HG03432 (cell line): ENCODE measurements around the gene MIPEP.

Experiments used
- ATAC-seq: cut with Tn5 transposase; IDR thresholded peaks from one replicate; pipeline ENCODE4 v1.9.1; 2021; ENCODE audit warnings: mild to moderate bottlenecking, moderate library complexity; ENCODE audit not compliant: unreplicated experiment

Gene MIPEP

DNA sequence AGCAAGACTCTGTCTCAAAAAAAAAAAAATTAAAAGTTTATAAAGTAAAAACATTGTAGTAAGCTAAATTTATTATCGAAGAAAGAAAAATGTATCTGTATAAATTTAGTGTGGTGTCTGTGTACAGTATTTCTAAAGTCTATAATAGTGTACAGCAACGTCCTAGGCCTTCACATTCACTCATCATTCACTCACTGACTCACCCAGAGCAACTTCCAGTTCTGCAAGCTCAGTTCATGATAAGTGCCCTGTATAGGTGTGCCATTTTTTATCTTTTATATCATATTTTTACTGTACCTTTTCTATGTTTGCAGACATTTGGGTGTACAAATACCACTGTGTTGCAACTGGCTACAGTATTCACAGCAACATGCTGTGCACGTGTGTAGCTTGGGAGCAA lies 200.9 kb downstream of the MIPEP start:
- ATAC-seq: no peak

DNA sequence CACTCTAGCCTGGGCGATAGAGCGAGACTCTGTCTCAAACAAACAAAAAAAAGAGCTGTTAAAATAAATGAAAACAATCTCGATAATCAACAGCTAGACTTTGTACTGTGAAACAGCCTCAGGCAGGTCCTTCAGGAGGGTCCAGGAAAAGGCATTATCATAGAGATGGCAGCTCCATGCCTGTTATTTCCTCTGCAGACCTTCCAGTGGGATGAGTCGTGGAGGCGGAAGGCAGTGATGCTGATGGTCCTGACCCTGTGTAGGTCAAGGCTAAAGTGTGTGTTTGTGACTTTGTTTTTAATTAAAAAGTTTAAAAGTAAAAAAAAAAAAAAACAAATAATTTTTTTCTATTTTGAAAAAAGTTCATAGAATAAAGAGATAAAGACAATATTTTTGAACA lies 201.6 kb downstream of the MIPEP start:
- no peak for ATAC-seq

DNA sequence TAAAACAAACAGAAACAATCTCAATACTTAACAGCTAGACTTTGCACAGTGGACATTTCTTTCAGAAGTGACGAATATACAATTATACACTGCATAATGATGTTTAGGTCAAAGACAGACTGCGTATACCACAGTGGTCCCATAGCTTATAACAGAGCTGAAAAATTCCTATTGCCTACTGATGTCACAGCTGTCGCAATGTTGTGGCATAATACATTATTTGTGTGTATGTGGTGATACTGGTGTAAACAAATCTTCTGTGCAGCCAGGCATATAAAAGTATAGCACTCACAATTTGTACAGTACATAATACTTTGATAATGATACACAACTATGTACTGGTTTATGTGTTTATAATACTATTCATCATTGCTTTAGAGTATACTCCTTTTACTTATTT lies 202.3 kb downstream of the MIPEP start:
- no peak for ATAC-seq

DNA sequence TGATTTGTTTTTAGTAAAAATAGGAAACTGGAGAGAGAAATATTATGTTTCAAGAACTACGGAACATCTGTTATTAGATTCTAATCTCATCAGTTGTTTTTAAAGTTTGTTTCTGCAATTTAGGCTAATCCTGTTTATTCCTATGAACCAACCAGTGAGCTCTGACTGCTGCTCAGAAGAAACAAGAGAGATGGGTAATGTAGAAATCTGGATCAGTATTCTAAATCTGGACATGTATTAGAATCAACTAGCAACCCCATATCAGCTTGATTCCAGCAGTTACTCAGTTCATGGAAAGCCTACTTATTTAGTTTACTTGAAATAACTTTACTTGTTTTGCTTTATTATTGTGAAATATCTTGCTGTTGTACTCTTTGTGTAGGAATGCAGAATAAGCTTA lies 203.8 kb downstream of the MIPEP start:
- ATAC-seq: no peak

DNA sequence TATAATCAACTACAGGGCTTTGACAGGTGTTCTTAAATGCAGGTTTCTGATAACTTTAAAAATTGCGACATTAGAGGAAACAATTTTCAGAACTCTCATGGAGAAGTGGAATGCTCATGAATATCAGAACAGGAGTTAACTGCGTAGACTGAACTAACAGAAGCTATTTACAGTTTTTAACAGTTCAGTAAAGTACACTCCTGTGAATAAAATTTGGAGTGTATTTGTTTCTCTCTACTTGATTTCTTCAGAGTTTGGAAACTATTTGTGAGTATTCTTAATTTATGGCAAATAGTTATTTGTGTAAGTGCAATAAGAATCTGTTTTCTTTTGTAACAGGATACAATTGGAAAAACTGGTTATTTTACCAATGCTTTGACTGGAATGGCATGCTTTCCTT lies 204.6 kb downstream of the MIPEP start:
- no peak for ATAC-seq

DNA sequence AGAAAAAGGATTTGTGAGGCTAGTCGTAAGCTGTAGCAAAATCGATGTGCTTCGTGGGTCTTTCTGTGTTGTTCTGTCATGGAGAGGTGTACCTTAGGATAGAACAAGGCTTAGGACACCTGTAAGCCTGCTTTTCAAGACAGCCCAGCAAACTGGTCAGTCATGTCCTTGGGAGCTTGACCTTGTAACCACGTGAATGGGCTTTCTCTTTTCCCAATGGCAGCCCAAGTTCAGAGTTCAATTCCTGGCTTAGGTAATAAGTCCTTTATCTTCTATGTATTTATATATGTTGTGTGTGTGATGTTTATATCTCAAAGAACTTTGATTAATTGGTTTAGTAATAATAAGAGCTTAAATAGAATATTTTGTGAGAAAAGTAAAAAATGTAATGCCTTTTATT lies 206.1 kb downstream of the MIPEP start:
- no peak for ATAC-seq

DNA sequence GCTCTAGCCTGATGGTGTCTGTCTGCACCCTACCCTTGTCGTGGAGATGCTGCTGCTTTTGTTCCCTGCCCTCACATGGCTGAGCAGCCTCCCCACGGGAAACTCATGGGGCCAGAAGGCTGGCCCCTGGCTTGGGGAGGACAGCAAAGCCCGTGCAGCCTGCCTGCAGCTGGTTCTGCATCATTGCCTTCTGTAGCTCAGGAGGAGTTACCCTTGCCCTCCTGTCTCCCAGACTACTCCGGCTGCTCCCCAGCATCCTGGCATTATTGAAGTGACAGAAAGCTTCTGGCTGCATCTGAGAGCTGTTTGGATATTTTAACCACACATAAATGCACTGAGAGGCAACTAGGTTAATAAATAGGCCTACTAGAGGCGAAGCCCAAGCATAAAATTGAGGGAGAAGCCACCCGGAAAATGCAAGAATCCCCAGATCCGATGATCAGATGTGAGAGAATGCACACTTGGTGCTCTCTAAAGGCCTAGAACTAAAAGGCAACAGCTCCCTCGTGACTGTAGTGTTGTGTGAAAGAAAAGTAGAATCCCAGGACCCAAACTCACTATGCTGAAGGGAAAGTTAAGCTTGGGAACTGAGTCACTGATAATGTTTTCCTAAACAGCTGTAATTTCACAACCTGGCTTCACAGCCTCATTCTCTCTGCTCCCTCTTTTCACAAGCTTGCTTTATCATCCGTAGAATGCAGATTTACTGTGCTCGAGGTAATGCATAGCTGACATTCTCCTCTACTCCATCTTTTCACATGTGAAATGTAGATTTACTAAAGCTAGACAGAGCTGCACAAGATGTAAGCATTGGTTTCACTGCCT lies 208.1 kb downstream of the MIPEP start:
- no peak for ATAC-seq
